SU-DHL-6 (cell line): ENCODE measurements around the gene LARGE2.

ENCODE experiments used
- H2AFZ ChIP-seq: fragments of 200-600 bp; sonication (generic); 2 replicates; pipeline ENCODE4 v1.6.1; 2014; ENCODE audit warnings: low read depth, mild to moderate bottlenecking, moderate library complexity, mixed read lengths, antibody characterized with exemption, low read length; ENCODE audit not compliant: severe bottlenecking
- H3F3A ChIP-seq: fragments of 200-600 bp; shearing (Covaris generic); 2 replicates; pipeline ENCODE4 v1.6.0; 2016; ENCODE audit warnings: antibody characterized with exemption, mild to moderate bottlenecking; ENCODE audit not compliant: insufficient read depth
- H3K27ac ChIP-seq: fragments of 200-600 bp; sonication (generic); 2 replicates; pipeline ENCODE4 v1.5.1; 2016; ENCODE audit warnings: low read depth, mild to moderate bottlenecking, low read length, moderate library complexity, mixed read lengths
- H3K27me3 ChIP-seq: fragments of 200-600 bp; sonication (generic), shearing (Covaris generic); 2 replicates; pipeline ENCODE4 v1.6.0; 2014; ENCODE audit warnings: mild to moderate bottlenecking, low read length
- H3K36me3 ChIP-seq: fragments of 200-600 bp; sonication (generic); 2 replicates; pipeline ENCODE4 v1.6.1; 2014; ENCODE audit warnings: mild to moderate bottlenecking, low read length, mixed read lengths
- H3K4me2 ChIP-seq: fragments of 300-600, 200-600 bp; shearing (Covaris generic), sonication (generic); 2 replicates; pipeline ENCODE4 v1.6.0; 2014; ENCODE audit warnings: low read length, low read depth, mild to moderate bottlenecking; ENCODE audit not compliant: poor library complexity, severe bottlenecking
- H3K4me3 ChIP-seq: fragments of 200-600 bp; sonication (generic); 2 replicates; pipeline ENCODE4 v1.5.1; 2014; ENCODE audit warnings: antibody characterized with exemption, low read length, mild to moderate bottlenecking, mixed read lengths; ENCODE audit not compliant: insufficient read depth, poor library complexity, severe bottlenecking
- H3K79me2 ChIP-seq: fragments of 200-600 bp; sonication (generic); 2 replicates; pipeline ENCODE4 v1.6.1; 2014; ENCODE audit warnings: mild to moderate bottlenecking, low read length, moderate library complexity; ENCODE audit not compliant: insufficient read depth
- H3K9ac ChIP-seq: fragments of 200-600 bp; sonication (generic); 2 replicates; pipeline ENCODE4 v1.7.0; 2014; ENCODE audit warnings: mild to moderate bottlenecking, low read length
- H3K9me2 ChIP-seq: fragments of 200-600 bp; sonication (generic); replicated peaks from 2 replicates; pipeline ENCODE4 v1.6.1; 2014; ENCODE audit warnings: low read length; ENCODE audit not compliant: insufficient read depth
- H3K9me3 ChIP-seq: fragments of 200-600 bp; sonication (generic); 2 replicates; pipeline ENCODE4 v1.6.1; 2014; ENCODE audit warnings: low read length, mixed read lengths; ENCODE audit not compliant: insufficient read depth
- H4K20me1 ChIP-seq: fragments of 200-600 bp; sonication (generic); 2 replicates; pipeline ENCODE4 v1.6.1; 2014; ENCODE audit warnings: low read depth, mild to moderate bottlenecking, antibody characterized with exemption, low read length, moderate library complexity, mixed read lengths
- CTCF ChIP-seq: fragments of 200-600 bp; sonication (generic); IDR thresholded peaks from one replicate; pipeline ENCODE4 v1.5.1; 2017; ENCODE audit warnings: antibody characterized with exemption, mild to moderate bottlenecking, low read length, moderate library complexity; ENCODE audit not compliant: insufficient read depth, poor library complexity, severe bottlenecking
- EZH2phosphoT487 ChIP-seq: fragments of 200-600 bp; sonication (generic), shearing (Covaris generic); conservative IDR thresholded peaks from 2 replicates; pipeline ENCODE4 v1.6.1; 2018; ENCODE audit warnings: mild to moderate bottlenecking, antibody characterized with exemption, low read length, moderate library complexity, mixed read lengths

The LARGE2 gene

GRCh38 chr11:45922425-45923082, at the start of gene LARGE2:
LARGE2 (plus strand) TSS chr11:45922656; CDS start chr11:45922883, 227 bp downstream.
- H3K4me2 ChIP-seq, result peak within 1 kb of the TSS; percentile 27
- H3K9me3 ChIP-seq, result no peaks in the 10 kb centered on the region
- H3K79me2 ChIP-seq, result no peaks in the 10 kb centered on the region
- H4K20me1 ChIP-seq, result no peaks in the 10 kb centered on the region
- H2AFZ ChIP-seq, result no peak within 1 kb of the TSS
- no peak within 1 kb of the TSS for H3K4me3 ChIP-seq
- H3K36me3 ChIP-seq, result no peaks in the 10 kb centered on the region
- no peak within 1 kb of the TSS for H3K27ac ChIP-seq
- peaks cover 10% of the 10 kb centered on the region for H3F3A ChIP-seq
- H3K9ac ChIP-seq, result no peak within 1 kb of the TSS
- no peaks in the 10 kb centered on the region for H3K27me3 ChIP-seq
- TF ChIP-seq CTCF (no peak), EZH2phosphoT487 (no peak)
- no peaks in the 10 kb centered on the region for H3K9me2 ChIP-seq

GRCh38 chr11:45876401-45876800, 46.1 kb upstream of the LARGE2 start:
- Histone ChIP-seq H3K27ac (no peak overlapping the region), H3K4me2 (no peak overlapping the region), H2AFZ (no peak overlapping the region), H3K9me2 (no peaks in the 10 kb centered on the region), H3K9ac (no peak overlapping the region), H3K4me3 (no peak overlapping the region), H4K20me1 (no peaks in the 10 kb centered on the region), H3F3A (no peaks in the 10 kb centered on the region), H3K27me3 (no peaks in the 10 kb centered on the region), H3K9me3 (no peaks in the 10 kb centered on the region), H3K79me2 (no peaks in the 10 kb centered on the region), H3K36me3 (no peaks in the 10 kb centered on the region)
- TF ChIP-seq EZH2phosphoT487 (no peak), CTCF (no peak)

- TF ChIP-seq EZH2phosphoT487 (no peak), CTCF (no peak)
- no peaks in the 10 kb centered on the region for H3K36me3 ChIP-seq
Measured at GRCh38 chr11:45877221-45877620, 45.2 kb upstream of the LARGE2 start.

More at GRCh38 chr11:45877221-45877620, 45.2 kb upstream of the LARGE2 start:
- no peaks in the 10 kb centered on the region for H3K9me2 ChIP-seq
- H3K79me2 ChIP-seq, result no peaks in the 10 kb centered on the region
- H3K9me3 ChIP-seq, result no peaks in the 10 kb centered on the region
- H3K27ac ChIP-seq, result no peak overlapping the region
- no peak overlapping the region for H3K4me2 ChIP-seq
- no peak overlapping the region for H3K4me3 ChIP-seq
- H3F3A ChIP-seq, result no peaks in the 10 kb centered on the region
- no peaks in the 10 kb centered on the region for H3K27me3 ChIP-seq
- no peak overlapping the region for H3K9ac ChIP-seq
- no peaks in the 10 kb centered on the region for H4K20me1 ChIP-seq
- no peak overlapping the region for H2AFZ ChIP-seq
